GM12891 (cell line): ENCODE results near the gene POLR1F.
"Not testable (repeated sequence)": the region's sequence is repeated elsewhere in the genome, so short reads cannot be mapped to it uniquely, and the experiment has no call there.

Source experiments
- DNase-seq: peaks from one replicate; pipeline ENCODE4 v3.0.0; 2011; ENCODE audit warnings: low spot score; ENCODE audit not compliant: insufficient read length
- FAIRE-seq: peaks from 2 replicates; lab custom pipeline; 2011; peaks lifted over from hg19 to GRCh38; lab: Jason Lieb, UNC
- PAX5 ChIP-seq: IDR thresholded peaks from 2 replicates; pipeline ENCODE4 v1.6.1; 2011; ENCODE audit warnings: low read length, moderate library complexity, mild to moderate bottlenecking; ENCODE audit not compliant: insufficient read depth, severe bottlenecking
- POLR2A ChIP-seq: IDR thresholded peaks from 2 replicates; pipeline ENCODE4 v1.6.1; 2011; ENCODE audit warnings: low read depth, low read length, control low read depth
- POLR2AphosphoS5 ChIP-seq: IDR thresholded peaks from 2 replicates; pipeline ENCODE4 v1.6.1; 2011; ENCODE audit warnings: low read depth, low read length, control low read depth
- POU2F2 ChIP-seq: IDR thresholded peaks from 2 replicates; pipeline ENCODE4 v1.6.1; 2011; ENCODE audit warnings: low read depth, mild to moderate bottlenecking, control low read depth, low read length, moderate library complexity
- SPI1 ChIP-seq: IDR thresholded peaks from 2 replicates; pipeline ENCODE4 v1.6.1; 2011; ENCODE audit warnings: low read depth, low read length, control low read depth
- TAF1 ChIP-seq: IDR thresholded peaks from 2 replicates; pipeline ENCODE4 v1.6.1; 2011; ENCODE audit warnings: low read depth, low read length, control low read depth

POLR1F gene

GRCh38 chr7:19709249-19709578 is 377 bp upstream of the POLR1F start:
- FAIRE-seq (no peak), DNase-seq (no peak)
- no peak for TF ChIP-seq POU2F2

- TF ChIP-seq POU2F2 = no peak
- TF ChIP-seq POLR2AphosphoS5 = no peak
- TF ChIP-seq PAX5 = no peak
- no peak for TF ChIP-seq TAF1
- TF ChIP-seq SPI1 = no peak
- no peak for TF ChIP-seq POLR2A
- FAIRE-seq (no peak), DNase-seq (no peak)
Measured at GRCh38 chr7:19707240-19707639, 1.6 kb downstream of the POLR1F start.

GRCh38 chr7:19705663-19706062 is 3.2 kb downstream of the POLR1F start:
- TF ChIP-seq TAF1 (no peak), SPI1 (no peak), POU2F2 (no peak), POLR2AphosphoS5 (no peak), PAX5 (no peak), POLR2A (no peak)
- DNase-seq (no peak), FAIRE-seq (no peak)

GRCh38 chr7:19701471-19701870 is 7.4 kb downstream of the POLR1F start:
- TF ChIP-seq TAF1 (no peak), POU2F2 (no peak), POLR2AphosphoS5 (no peak), POLR2A (no peak), PAX5 (no peak), SPI1 (no peak)
- DNase-seq (no peak), FAIRE-seq (no peak)

GRCh38 chr7:19700936-19701335 is 7.9 kb downstream of the POLR1F start:
- no peak for TF ChIP-seq POLR2A
- TF ChIP-seq SPI1 = no peak
- TF ChIP-seq TAF1 = no peak
- no peak for TF ChIP-seq PAX5
- TF ChIP-seq POU2F2 = no peak
- TF ChIP-seq POLR2AphosphoS5 = no peak
- no peak for FAIRE-seq
- DNase-seq = no peak

GRCh38 chr7:19698331-19698730 is 10.5 kb downstream of the POLR1F start:
- DNase-seq = no peak
- TF ChIP-seq TAF1 (no peak), PAX5 (no peak), POLR2A (no peak), POU2F2 (no peak), SPI1 (no peak), POLR2AphosphoS5 (no peak)
- no peak for FAIRE-seq

- TF ChIP-seq POLR2AphosphoS5 = no peak
- TF ChIP-seq SPI1 = no peak
- no peak for TF ChIP-seq PAX5
- no peak for TF ChIP-seq TAF1
- TF ChIP-seq POLR2A = no peak
- no peak for FAIRE-seq
- no peak for DNase-seq
Measured at GRCh38 chr7:19696926-19697325, 11.9 kb downstream of the POLR1F start.

GRCh38 chr7:19692111-19692828 is 16.6 kb downstream of the POLR1F start:
- TF ChIP-seq PAX5 = no peak
- TF ChIP-seq POU2F2 = no peak
- TF ChIP-seq SPI1 = no peak
- no peak for TF ChIP-seq TAF1
- TF ChIP-seq POLR2AphosphoS5 = no peak
- no peak for TF ChIP-seq POLR2A
- FAIRE-seq (no peak), DNase-seq (no peak)

- no peak for FAIRE-seq
- DNase-seq = no peak
- TF ChIP-seq POLR2A (no peak), POLR2AphosphoS5 (no peak), SPI1 (no peak)
Measured at GRCh38 chr7:19690736-19691135, 18.1 kb downstream of the POLR1F start.

- not testable (repeated sequence) for FAIRE-seq, DNase-seq
Measured at GRCh38 chr7:19689130-19689529, 19.7 kb downstream of the POLR1F start.

GRCh38 chr7:19681596-19681995 is 27.2 kb downstream of the POLR1F start:
- TF ChIP-seq SPI1 = no peak
- TF ChIP-seq PAX5 = no peak
- TF ChIP-seq TAF1 = no peak
- FAIRE-seq = no peak
- DNase-seq = no peak
